BLaER1 treated with 17β-estradiol and CSF1 and Interleukin-3, amounts not matched to agents 10 nM and 100 nM (cell line): ENCODE results near the gene ERI3.

Source experiments
- H3K27ac ChIP-seq, 11 experiments: shearing (Covaris generic); formaldehyde crosslinking; 2 replicates each; pipeline ENCODE4 v1.8.1; 2022
- H3K27me3 ChIP-seq, 11 experiments: shearing (Covaris generic); formaldehyde crosslinking; 2 replicates each; pipeline ENCODE4 v1.8.1; 2022
- H3K36me3 ChIP-seq, 11 experiments: shearing (Covaris generic); formaldehyde crosslinking; 2 replicates each; pipeline ENCODE4 v1.8.1; 2022
- H3K4me1 ChIP-seq, 10 experiments: shearing (Covaris generic); formaldehyde crosslinking; 2 replicates each; pipeline ENCODE4 v1.8.1; 2022
- H3K4me2 ChIP-seq, 11 experiments: shearing (Covaris generic); formaldehyde crosslinking; 2 replicates each; pipeline ENCODE4 v1.8.1; 2022
- H3K4me3 ChIP-seq, 10 experiments: shearing (Covaris generic); formaldehyde crosslinking; 2 replicates each; pipeline ENCODE4 v1.8.1; 2022
- H3K9ac ChIP-seq, 11 experiments: shearing (Covaris generic); formaldehyde crosslinking; 2 replicates each; pipeline ENCODE4 v1.8.1; 2022
- H3K9me3 ChIP-seq, 11 experiments: shearing (Covaris generic); formaldehyde crosslinking; replicated peaks in 1 of 11; 2 replicates each; pipeline ENCODE4 v1.8.1; 2022
- H4K20me1 ChIP-seq, 11 experiments: shearing (Covaris generic); formaldehyde crosslinking; 2 replicates each; pipeline ENCODE4 v1.8.1; 2022
- Cebpa-rat ChIP-seq, 11 experiments: shearing (Covaris generic); IDR thresholded peaks; 2 replicates each; pipeline ENCODE4 v1.8.1; 2022

The ERI3 gene

DNA sequence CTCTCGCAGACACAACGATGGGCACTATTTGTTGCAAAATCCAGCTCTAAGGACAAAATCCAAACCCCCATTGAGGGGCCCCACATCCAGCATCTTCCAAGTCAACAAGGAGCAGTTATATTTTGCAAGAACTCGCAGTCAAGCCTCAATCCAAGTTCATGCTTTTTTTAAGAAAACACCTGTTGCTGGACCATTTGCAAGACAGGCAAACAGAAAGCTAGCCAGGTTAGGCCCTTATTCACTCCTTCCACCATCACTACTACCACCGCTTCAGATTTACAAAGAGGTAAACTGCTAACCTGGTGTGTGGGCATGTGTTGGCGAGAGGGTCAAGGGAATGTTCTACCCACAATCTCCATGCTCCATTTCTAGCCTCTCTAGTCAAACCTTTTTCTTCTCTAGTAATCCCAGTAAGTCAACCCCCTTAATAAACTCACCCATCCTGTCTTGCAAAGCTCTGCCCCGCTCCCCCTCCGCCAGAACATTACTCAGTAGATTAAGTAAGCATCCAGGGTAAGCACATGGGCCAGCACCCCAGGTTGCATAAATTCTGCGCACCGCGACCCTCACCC is 703 bp downstream of the ERI3 start:
- Histone ChIP-seq H4K20me1 (peaks cover 0 to 14% (median 0%) of the 10 kb centered on the region in 11 experiments; a peak in 4 of 22 replicates), H3K27ac (peak overlapping the region; percentile 70 to 86 (median 82)), H3K9ac (peak overlapping the region; percentile 80 to 92 (median 88)), H3K4me1 (peaks cover 11 to 21% (median 13%) of the 10 kb centered on the region in 10 experiments), H3K9me3 (no peaks in the 10 kb centered on the region), H3K4me2 (peak overlapping the region; percentile 90 to 97 (median 93)), H3K4me3 (peak overlapping the region; percentile 77 to 95 (median 89)), H3K36me3 (peaks cover 0 to 15% (median 0%) of the 10 kb centered on the region in 11 experiments; a peak in 6 of 22 replicates), H3K27me3 (no peaks in the 10 kb centered on the region)
- no peak for TF ChIP-seq Cebpa-rat (IDR thresholded peaks at IDR 0.05)

DNA sequence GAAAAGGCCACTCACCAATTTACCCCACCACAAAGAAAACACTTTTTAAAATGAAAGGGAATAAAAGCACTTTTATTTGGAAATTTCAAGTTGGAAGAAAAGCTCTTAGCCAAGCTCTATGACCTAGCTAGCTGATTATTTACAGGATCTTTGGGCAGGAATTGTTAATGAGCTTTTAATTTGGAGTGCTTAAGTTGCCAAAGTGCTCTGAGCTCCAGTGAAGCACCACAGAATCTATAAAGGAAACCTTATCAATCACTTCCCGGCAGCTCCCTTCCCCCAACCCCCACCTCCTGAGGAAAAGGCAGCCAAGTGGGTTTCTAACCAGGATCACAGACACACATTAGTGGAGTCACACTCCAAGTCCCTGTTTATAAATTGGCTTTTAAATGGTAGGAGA is 1.5 kb downstream of the ERI3 start:
- Histone ChIP-seq H3K9me3 (no peaks in the 10 kb centered on the region), H3K27me3 (no peaks in the 10 kb centered on the region), H3K4me3 (peak overlapping the region in 3 of 10 experiments; percentile 85 to 89 (median 86); a peak in 2 of 20 replicates), H3K36me3 (peaks cover 0 to 15% (median 0%) of the 10 kb centered on the region in 11 experiments; a peak in 6 of 22 replicates), H3K4me2 (peak overlapping the region; percentile 90 to 97 (median 93); a peak in 20 of 22 replicates), H4K20me1 (peaks cover 0 to 21% (median 4%) of the 10 kb centered on the region in 11 experiments; a peak in 6 of 22 replicates), H3K4me1 (peaks cover 11 to 21% (median 13%) of the 10 kb centered on the region in 10 experiments), H3K27ac (no peak overlapping the region), H3K9ac (no peak overlapping the region)
- TF ChIP-seq Cebpa-rat (IDR thresholded peaks at IDR 0.05), result no peak

DNA sequence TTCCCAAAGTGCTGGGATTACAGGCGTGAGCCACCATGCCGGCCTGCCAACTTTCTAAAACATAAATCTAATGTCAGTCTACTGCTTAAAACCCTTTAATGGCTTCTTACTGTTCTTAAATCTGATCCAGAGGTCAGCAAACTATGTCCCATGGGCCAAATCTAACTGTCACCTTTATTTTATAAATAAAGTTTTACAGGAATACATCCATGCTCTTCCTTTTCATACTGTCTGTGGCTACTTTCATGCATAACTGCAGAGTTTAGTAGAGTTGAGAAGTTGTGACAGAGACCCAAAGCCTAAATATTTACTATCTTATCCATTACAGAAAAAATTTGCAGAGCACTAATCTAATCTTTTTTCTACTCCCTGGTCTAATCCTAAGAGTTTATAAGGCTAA is 3.8 kb downstream of the ERI3 start:
- no peak overlapping the region for H3K27ac ChIP-seq

DNA sequence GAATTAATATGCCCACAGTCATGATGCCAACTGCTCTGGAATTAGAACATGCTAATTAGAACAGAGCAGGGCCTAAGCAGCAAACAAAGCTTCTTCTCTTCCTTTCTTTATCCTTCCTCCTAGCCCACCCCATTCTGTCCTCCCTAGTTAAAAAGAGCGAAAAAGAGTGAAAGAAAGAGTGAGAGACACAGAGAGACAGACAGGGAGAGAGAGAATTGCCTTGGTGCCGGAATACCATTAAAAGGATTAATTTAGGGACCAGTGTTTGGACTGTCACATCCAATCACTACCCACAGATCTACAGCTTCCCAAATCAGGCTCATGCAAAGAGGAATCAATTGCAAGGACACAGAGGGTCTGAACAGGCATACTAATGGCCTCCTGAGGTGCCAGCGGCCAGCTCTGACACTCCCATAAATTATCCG is 7.0 kb downstream of the ERI3 start:
- H3K36me3 ChIP-seq, result peaks cover 0 to 24% (median 4%) of the 10 kb centered on the region in 11 experiments; a peak in 9 of 22 replicates
- no peak overlapping the region for H3K4me2 ChIP-seq
- H3K27me3 ChIP-seq, result no peaks in the 10 kb centered on the region
- H4K20me1 ChIP-seq, result peaks cover 6 to 75% (median 45%) of the 10 kb centered on the region in 11 experiments; a peak in 14 of 22 replicates
- H3K9ac ChIP-seq, result 0 out of 22 replicates have a peak overlapping the region, but pooled peaks of 1 of the 11 experiments have one; percentile 11
- no peak overlapping the region for H3K4me3 ChIP-seq
- TF ChIP-seq Cebpa-rat (IDR thresholded peaks at IDR 0.05), result no peak
- H3K4me1 ChIP-seq, result peaks cover 0 to 4% (median 0%) of the 10 kb centered on the region in 10 experiments; a peak in 2 of 20 replicates
- no peak overlapping the region for H3K27ac ChIP-seq
- H3K9me3 ChIP-seq, result no peaks in the 10 kb centered on the region

More for the DNA sequence above, 3.8 kb downstream of the ERI3 start:
- no peak overlapping the region for H3K4me2 ChIP-seq
- peaks cover 0 to 44% (median 21%) of the 10 kb centered on the region in 11 experiments; a peak in 11 of 22 replicates for H4K20me1 ChIP-seq
- peaks cover 0 to 15% (median 0%) of the 10 kb centered on the region in 11 experiments; a peak in 7 of 22 replicates for H3K36me3 ChIP-seq
- no peaks in the 10 kb centered on the region for H3K27me3 ChIP-seq
- no peak for TF ChIP-seq Cebpa-rat (IDR thresholded peaks at IDR 0.05)
- no peak overlapping the region for H3K9ac ChIP-seq
- no peaks in the 10 kb centered on the region for H3K9me3 ChIP-seq
- peaks cover 11 to 21% (median 13%) of the 10 kb centered on the region in 10 experiments for H3K4me1 ChIP-seq
- no peak overlapping the region for H3K4me3 ChIP-seq

DNA sequence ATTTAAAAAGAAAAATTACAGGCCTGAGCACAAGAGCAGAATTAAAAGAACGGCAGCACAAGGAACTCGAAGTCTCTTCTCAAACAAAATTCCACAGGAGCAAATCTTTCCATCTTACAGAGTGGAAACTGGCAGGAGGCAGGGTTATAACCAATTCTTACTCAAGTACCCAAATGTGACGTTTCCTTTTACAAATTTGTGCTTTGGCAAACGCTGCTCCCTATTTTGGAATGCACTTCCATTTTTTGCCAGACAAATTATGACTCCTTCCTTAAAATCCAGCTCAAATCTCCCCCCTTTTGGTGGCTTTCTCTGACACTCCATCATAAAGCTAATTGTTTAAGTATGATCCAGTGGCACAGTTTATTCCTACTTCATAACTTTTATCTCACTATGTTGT is 7.8 kb downstream of the ERI3 start:
- TF ChIP-seq Cebpa-rat (IDR thresholded peaks at IDR 0.05), result no peak
- no peak overlapping the region for H3K27ac ChIP-seq
- no peaks in the 10 kb centered on the region for H3K9me3 ChIP-seq
- peaks cover 6 to 77% (median 43%) of the 10 kb centered on the region in 11 experiments; a peak in 14 of 22 replicates for H4K20me1 ChIP-seq
- peaks cover 0 to 24% (median 4%) of the 10 kb centered on the region in 11 experiments; a peak in 9 of 22 replicates for H3K36me3 ChIP-seq
- no peak overlapping the region for H3K4me2 ChIP-seq
- no peak overlapping the region for H3K4me3 ChIP-seq
- H3K27me3 ChIP-seq, result no peaks in the 10 kb centered on the region
- H3K9ac ChIP-seq, result no peak overlapping the region
- H3K4me1 ChIP-seq, result no peaks in the 10 kb centered on the region

DNA sequence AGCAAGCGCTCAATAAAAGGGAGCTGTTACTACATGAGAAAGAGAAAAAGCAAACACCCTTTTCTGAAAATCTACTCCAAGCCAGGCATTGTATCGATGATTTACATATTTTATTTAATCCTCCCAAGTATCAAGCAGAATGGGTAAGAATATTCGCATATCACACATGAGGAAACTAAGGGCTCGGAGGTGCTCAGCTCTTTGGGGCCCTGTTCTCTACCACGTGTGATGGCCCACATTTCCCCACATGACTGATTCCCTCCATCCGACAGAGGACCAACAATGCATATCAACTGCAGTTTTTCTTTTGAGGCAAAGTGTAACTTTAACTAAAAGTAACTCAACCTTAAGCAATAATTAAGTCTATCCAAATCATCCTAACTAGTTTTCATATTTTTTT is 8.2 kb downstream of the ERI3 start:
- no peaks in the 10 kb centered on the region for H3K4me1 ChIP-seq
- no peak for TF ChIP-seq Cebpa-rat (IDR thresholded peaks at IDR 0.05)
- H3K36me3 ChIP-seq, result peaks cover 0 to 28% (median 5%) of the 10 kb centered on the region in 11 experiments; a peak in 10 of 22 replicates
- peaks cover 6 to 79% (median 46%) of the 10 kb centered on the region in 11 experiments; a peak in 14 of 22 replicates for H4K20me1 ChIP-seq
- H3K9ac ChIP-seq, result no peak overlapping the region
- H3K27ac ChIP-seq, result no peak overlapping the region
- no peaks in the 10 kb centered on the region for H3K9me3 ChIP-seq
- no peaks in the 10 kb centered on the region for H3K27me3 ChIP-seq
- no peak overlapping the region for H3K4me3 ChIP-seq
- H3K4me2 ChIP-seq, result no peak overlapping the region

DNA sequence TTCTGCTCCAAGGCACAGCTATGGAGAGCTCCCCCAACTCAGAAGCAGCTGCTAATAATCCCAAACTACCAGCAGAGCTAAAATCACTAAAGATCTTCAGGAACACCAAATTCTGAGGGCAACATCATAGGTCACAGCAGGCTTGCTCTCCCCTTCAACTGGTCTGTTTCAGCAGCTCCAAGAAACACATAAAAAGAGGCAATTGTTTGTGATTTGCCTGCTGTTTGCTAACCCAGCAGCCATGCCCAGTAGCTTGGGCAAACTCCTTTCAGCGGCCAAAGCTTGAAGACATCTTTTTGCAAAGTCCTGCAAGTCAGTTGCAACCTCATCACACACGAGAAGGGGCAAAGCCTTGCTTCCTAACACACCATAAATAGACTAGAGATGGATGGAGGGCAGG is 8.9 kb downstream of the ERI3 start:
- H3K4me3 ChIP-seq, result no peak overlapping the region
- H3K4me1 ChIP-seq, result no peaks in the 10 kb centered on the region
- no peak overlapping the region for H3K9ac ChIP-seq
- H3K27ac ChIP-seq, result no peak overlapping the region
- no peak overlapping the region for H3K4me2 ChIP-seq
- TF ChIP-seq Cebpa-rat (IDR thresholded peaks at IDR 0.05), result no peak
- H3K27me3 ChIP-seq, result no peaks in the 10 kb centered on the region
- H3K9me3 ChIP-seq, result no peaks in the 10 kb centered on the region
- H4K20me1 ChIP-seq, result peaks cover 6 to 79% (median 49%) of the 10 kb centered on the region in 11 experiments; a peak in 14 of 22 replicates
- H3K36me3 ChIP-seq, result peaks cover 0 to 35% (median 10%) of the 10 kb centered on the region in 11 experiments; a peak in 14 of 22 replicates

DNA sequence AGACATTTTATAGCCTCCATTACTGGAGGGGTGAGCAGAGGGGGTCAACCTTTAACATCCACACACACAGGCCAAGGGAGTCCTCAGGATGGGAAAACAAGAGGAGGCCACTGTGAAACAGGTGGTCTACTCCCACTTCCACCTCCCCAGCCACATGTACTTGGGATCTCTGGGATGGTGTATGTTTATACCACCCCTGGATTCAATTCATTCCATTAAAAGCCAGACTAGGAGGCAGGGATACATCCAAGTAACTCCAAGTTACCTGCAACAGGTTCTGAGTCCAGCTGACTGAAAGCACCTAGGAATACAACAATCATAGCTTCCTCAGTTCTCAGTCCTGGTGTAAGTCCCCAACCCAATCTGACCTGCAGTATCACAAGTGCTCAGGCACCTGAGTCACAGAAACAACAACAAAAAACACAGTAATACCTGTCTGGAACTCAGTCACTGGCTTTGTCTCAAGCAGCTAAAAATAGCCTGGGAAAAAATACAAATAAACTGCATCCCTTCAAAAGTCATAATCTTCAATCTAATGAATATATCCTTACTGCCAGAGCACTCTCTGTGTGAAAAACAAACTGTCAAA is 9.8 kb downstream of the ERI3 start:
- H3K9me3 ChIP-seq, result no peaks in the 10 kb centered on the region
- H3K4me1 ChIP-seq, result peaks cover 0 to 4% (median 0%) of the 10 kb centered on the region in 10 experiments; a peak in 4 of 20 replicates
- H3K4me2 ChIP-seq, result no peak overlapping the region
- no peak overlapping the region for H3K4me3 ChIP-seq
- H3K27me3 ChIP-seq, result no peaks in the 10 kb centered on the region
- no peak overlapping the region for H3K9ac ChIP-seq
- H3K27ac ChIP-seq, result no peak overlapping the region
- peaks cover 0 to 38% (median 13%) of the 10 kb centered on the region in 11 experiments; a peak in 12 of 22 replicates for H3K36me3 ChIP-seq
- no peak for TF ChIP-seq Cebpa-rat (IDR thresholded peaks at IDR 0.05)
- peaks cover 6 to 84% (median 49%) of the 10 kb centered on the region in 11 experiments; a peak in 14 of 22 replicates for H4K20me1 ChIP-seq

DNA sequence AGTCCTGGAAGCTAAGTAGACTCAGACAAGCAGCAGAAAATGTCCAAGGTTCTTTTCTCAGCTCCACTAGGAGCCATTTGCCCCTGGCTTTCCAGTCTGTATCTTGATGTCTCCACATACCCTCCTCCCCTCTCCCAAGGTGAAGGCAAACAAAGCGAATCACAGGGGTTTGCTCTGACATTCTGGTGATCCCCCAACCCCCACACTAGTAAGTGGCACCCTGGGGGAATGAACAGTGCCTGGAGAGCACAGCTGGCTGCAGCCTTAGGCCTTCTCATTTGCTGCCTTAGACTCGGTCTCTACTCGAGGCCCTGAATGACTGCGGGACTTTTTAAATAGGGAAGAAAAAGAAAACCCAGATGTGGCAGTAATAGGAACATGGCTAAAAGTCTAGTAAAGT is 15.3 kb downstream of the ERI3 start:
- Histone ChIP-seq H4K20me1 (peaks cover 0 to 63% (median 13%) of the 10 kb centered on the region in 11 experiments; a peak in 14 of 22 replicates), H3K9me3 (peaks cover 0 to 9% (median 0%) of the 10 kb centered on the region in 11 experiments; a peak in 7 of 22 replicates), H3K36me3 (peaks cover 42 to 70% (median 63%) of the 10 kb centered on the region in 11 experiments), H3K27ac (peak overlapping the region in 1 of 11 experiments; percentile 0; a peak in 1 of 22 replicates), H3K4me3 (no peak overlapping the region), H3K4me1 (peaks cover 0 to 16% (median 0%) of the 10 kb centered on the region in 10 experiments; a peak in 4 of 20 replicates), H3K27me3 (no peaks in the 10 kb centered on the region), H3K4me2 (peak overlapping the region in 2 of 11 experiments; percentile 51 to 64; a peak in 3 of 22 replicates), H3K9ac (peak overlapping the region in 2 of 11 experiments; percentile 23 to 54; a peak in 1 of 22 replicates)
- no peak for TF ChIP-seq Cebpa-rat (IDR thresholded peaks at IDR 0.05)
